NK-92 treated with Interleukin-12 subunit alpha and Interleukin-12 subunit beta, amount 100 ng/mL, for 24 hours (cell line): Measurements from ENCODE around the gene FBXL19.
"Not testable (repeated sequence)": the region's sequence is repeated elsewhere in the genome, so short reads cannot be mapped to it uniquely, and the experiment has no call there.

ENCODE experiments used
- DNase-seq: peaks from one replicate; lab custom pipeline; 2025; lab: John Stamatoyannopoulos, UW

Gene FBXL19

GRCh38 chr16:30921748-30922419, 1.5 kb upstream of the FBXL19 start:
- peak; percentile 75 for DNase-seq

GRCh38 chr16:30922420-30922959, 882 bp upstream of the FBXL19 start:
- peak; percentile 99 for DNase-seq

GRCh38 chr16:30922960-30923535, 324 bp upstream of the FBXL19 start:
- peak; percentile 97 for DNase-seq

GRCh38 chr16:30924076-30924912, 922 bp downstream of the FBXL19 start:
- no peak for DNase-seq

- no peak for DNase-seq
These were observed 1.7 kb downstream of the FBXL19 start for GRCh38 chr16:30924913-30925631.

GRCh38 chr16:30925632-30925987, 2.2 kb downstream of the FBXL19 start:
- no peak for DNase-seq

GRCh38 chr16:30925995-30926811, 2.8 kb downstream of the FBXL19 start:
- no peak for DNase-seq

- DNase-seq, result no peak
These were observed 3.8 kb downstream of the FBXL19 start for GRCh38 chr16:30926937-30927788.

GRCh38 chr16:30927789-30928378, 4.5 kb downstream of the FBXL19 start:
- peak; percentile 30 for DNase-seq

GRCh38 chr16:30928390-30928789, 5.0 kb downstream of the FBXL19 start:
- no peak for DNase-seq

GRCh38 chr16:30929167-30929566, 5.8 kb downstream of the FBXL19 start:
- no peak for DNase-seq

- no peak for DNase-seq
These were observed 6.8 kb downstream of the FBXL19 start for GRCh38 chr16:30930160-30930571.

- DNase-seq, result no peak
These were observed 7.8 kb downstream of the FBXL19 start for GRCh38 chr16:30931068-30931650.

- no peak for DNase-seq
These were observed 11.6 kb downstream of the FBXL19 start for GRCh38 chr16:30934827-30935557.

- no peak for DNase-seq
These were observed 14.3 kb downstream of the FBXL19 start for GRCh38 chr16:30937692-30938091.

GRCh38 chr16:30939571-30939970, 16.2 kb downstream of the FBXL19 start:
- not testable (repeated sequence) for DNase-seq

- DNase-seq, result peak; percentile 57
These were observed 18.4 kb downstream of the FBXL19 start for GRCh38 chr16:30941600-30942425.

GRCh38 chr16:30942426-30942806, 19.0 kb downstream of the FBXL19 start:
- no peak for DNase-seq
